ENCODE results near the gene FBN3.

The FBN3 gene

GRCh38 chr19:8020681-8021080, 128.7 kb downstream of the FBN3 start:
- DNase-seq (ENCODE audit: low read depth), result no peak

DNA sequence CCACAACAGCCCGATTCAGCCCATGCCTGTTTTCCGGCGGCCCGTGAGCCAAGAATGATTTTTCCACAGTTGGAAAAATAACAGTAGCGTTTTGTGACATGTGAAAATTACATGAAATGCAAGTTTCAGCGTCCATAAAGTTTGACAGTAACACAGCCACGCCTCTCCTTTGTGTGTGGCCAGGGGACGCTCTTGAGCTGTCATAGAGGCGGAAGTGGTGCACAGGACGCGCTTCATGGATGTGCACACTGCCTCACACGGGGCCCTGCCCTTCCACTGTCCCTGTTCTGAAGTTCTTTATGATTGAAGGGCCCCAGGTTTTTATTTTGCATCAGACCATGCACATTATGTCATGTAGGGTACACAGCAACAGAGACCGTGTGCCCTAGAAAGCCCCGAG, 131.6 kb downstream of the FBN3 start:
- DNase-seq (ENCODE audit: low read depth), result no peak
